Measurements from ENCODE around the gene ILDR1. TPM values are rescaled to one million over a fixed set of nuclear protein-coding genes. Genes with fewer than 3 reads are reported as not detected.

ILDR1 gene
- total and polyA plus RNA-seq, 12 donors, result 0.32 to 5.6 (median 2.4) TPM; not detected in 1

- Histone ChIP-seq H3K27me3 (no peaks in the 10 kb centered on the region), H3K36me3 (replicated peaks in 1 of 2) (no peaks in the 10 kb centered on the region), H3K4me3 (no peak overlapping the region), H3K4me1 (replicated peaks in 1 of 2) (no peaks in the 10 kb centered on the region), H3K9me3 (replicated peaks in 1 of 3) (peaks cover 0 to 13% (median 0%) of the 10 kb centered on the region in 3 donors), H3K27ac (no peak overlapping the region)
- DNase-seq, result no peak
- intact Hi-C loops (cut with DNase I), result no loop called here
- no peak for TF ChIP-seq CTCF (IDR thresholded peaks at IDR 0.05)
- TF ChIP-seq POLR2A (IDR thresholded peaks at IDR 0.05), result no peak
- 75 to 86% (median 79%) methylated on average over 3 of the region's 3 CpGs for WGBS, 4 donors
Observed at GRCh38 chr3:121956363-121956762, 65.7 kb downstream of the ILDR1 start.

GRCh38 chr3:121951291-121951919, 70.6 kb downstream of the ILDR1 start:
- TF ChIP-seq CTCF (IDR thresholded peaks at IDR 0.05) (no peak), POLR2A (IDR thresholded peaks at IDR 0.05) (no peak)
- Histone ChIP-seq H3K36me3 (replicated peaks in 1 of 2) (no peaks in the 10 kb centered on the region), H3K4me3 (no peak overlapping the region), H3K4me1 (replicated peaks in 1 of 2) (peaks cover 0 to 4% of the 10 kb centered on the region in 2 donors), H3K9me3 (replicated peaks in 1 of 3) (peaks cover 0 to 13% (median 0%) of the 10 kb centered on the region in 3 donors), H3K27ac (no peak overlapping the region), H3K27me3 (no peaks in the 10 kb centered on the region)
- DNase-seq, result no peak
- WGBS, 4 donors, result 12 to 36% (median 26%) methylated on average over 1 of the region's 1 CpG
- intact Hi-C loops (cut with DNase I), result no loop called here

GRCh38 chr3:121948641-121949040, 73.4 kb downstream of the ILDR1 start:
- whole genome bisulfite sequencing, 4 donors, result 82 to 97% (median 91%) methylated on average over 1 of the region's 1 CpG
- Histone ChIP-seq H3K36me3 (replicated peaks in 1 of 2) (no peaks in the 10 kb centered on the region), H3K9me3 (replicated peaks in 1 of 3) (peaks cover 0 to 13% (median 0%) of the 10 kb centered on the region in 3 donors), H3K4me1 (replicated peaks in 1 of 2) (peaks cover 0 to 4% of the 10 kb centered on the region in 2 donors), H3K4me3 (no peak overlapping the region), H3K27me3 (no peaks in the 10 kb centered on the region), H3K27ac (no peak overlapping the region)
- no peak for TF ChIP-seq POLR2A (IDR thresholded peaks at IDR 0.05)
- no peak for TF ChIP-seq CTCF (IDR thresholded peaks at IDR 0.05)
- intact Hi-C loops (cut with DNase I), result no loop called here
- DNase-seq, result no peak

GRCh38 chr3:121943431-121943830, 78.6 kb downstream of the ILDR1 start:
- DNase-seq, result no peak
- Histone ChIP-seq H3K4me3 (no peak overlapping the region), H3K27me3 (no peaks in the 10 kb centered on the region), H3K9me3 (replicated peaks in 1 of 3) (no peaks in the 10 kb centered on the region), H3K36me3 (replicated peaks in 1 of 2) (no peaks in the 10 kb centered on the region), H3K4me1 (replicated peaks in 1 of 2) (no peaks in the 10 kb centered on the region), H3K27ac (no peak overlapping the region)
- intact Hi-C loops (cut with DNase I), result no loop called here
- TF ChIP-seq CTCF (IDR thresholded peaks at IDR 0.05) (no peak), POLR2A (IDR thresholded peaks at IDR 0.05) (no peak)

All from adrenal gland (tissue), 12 donors.